Measurements from ENCODE around the gene CCDC13.

CCDC13 gene

GRCh38 chr3:42752441-42752840 lies 20.6 kb downstream of the CCDC13 start:
- Mint-ChIP-seq H3K4me3 (no peak overlapping the region), H3K27me3 (peaks cover 5% of the 10 kb centered on the region), H3K36me3 (no peaks in the 10 kb centered on the region), H3K27ac (no peak overlapping the region), H3K9me3 (no peaks in the 10 kb centered on the region), H3K4me1 (peaks cover 2% of the 10 kb centered on the region)
- DNase-seq (ENCODE audit: low spot score in 2 of 2) (no peak), ATAC-seq (ENCODE audit: low read depth) (no peak)

GRCh38 chr3:42751609-42752008 lies 21.4 kb downstream of the CCDC13 start:
- H3K4me1 Mint-ChIP-seq: peaks cover 2% of the 10 kb centered on the region
- H3K27ac Mint-ChIP-seq: no peak overlapping the region
- H3K9me3 Mint-ChIP-seq: no peaks in the 10 kb centered on the region
- no peak for DNase-seq (ENCODE audit: low spot score in 2 of 2)
- H3K36me3 Mint-ChIP-seq: no peaks in the 10 kb centered on the region
- H3K4me3 Mint-ChIP-seq: no peak overlapping the region
- H3K27me3 Mint-ChIP-seq: peaks cover 3% of the 10 kb centered on the region
- no peak for ATAC-seq (ENCODE audit: low read depth)

- ATAC-seq (ENCODE audit: low read depth): no peak
- no peaks in the 10 kb centered on the region for H3K36me3 Mint-ChIP-seq
- H3K27me3 Mint-ChIP-seq: peaks cover 3% of the 10 kb centered on the region
- no peaks in the 10 kb centered on the region for H3K9me3 Mint-ChIP-seq
- peaks cover 2% of the 10 kb centered on the region for H3K4me1 Mint-ChIP-seq
- no peak overlapping the region for H3K27ac Mint-ChIP-seq
- DNase-seq (ENCODE audit: low spot score in 2 of 2): no peak
- no peak overlapping the region for H3K4me3 Mint-ChIP-seq
Observed at GRCh38 chr3:42750834-42751233, 22.2 kb downstream of the CCDC13 start.

GRCh38 chr3:42749753-42750231 lies 23.3 kb downstream of the CCDC13 start:
- DNase-seq (ENCODE audit: low spot score in 2 of 2) (no peak), ATAC-seq (ENCODE audit: low read depth) (peak; percentile 42)
- H3K9me3 Mint-ChIP-seq: no peaks in the 10 kb centered on the region
- H3K27ac Mint-ChIP-seq: no peak overlapping the region
- H3K27me3 Mint-ChIP-seq: peaks cover 3% of the 10 kb centered on the region
- no peak overlapping the region for H3K4me3 Mint-ChIP-seq
- H3K4me1 Mint-ChIP-seq: peaks cover 2% of the 10 kb centered on the region
- no peaks in the 10 kb centered on the region for H3K36me3 Mint-ChIP-seq

GRCh38 chr3:42749025-42749752 lies 23.9 kb downstream of the CCDC13 start:
- no peak overlapping the region for H3K4me3 Mint-ChIP-seq
- H3K4me1 Mint-ChIP-seq: peaks cover 2% of the 10 kb centered on the region
- no peak overlapping the region for H3K27ac Mint-ChIP-seq

GRCh38 chr3:42747581-42747980 lies 25.5 kb downstream of the CCDC13 start:
- Mint-ChIP-seq H3K27ac (no peak overlapping the region), H3K9me3 (no peaks in the 10 kb centered on the region), H3K4me1 (peaks cover 2% of the 10 kb centered on the region), H3K27me3 (no peaks in the 10 kb centered on the region), H3K36me3 (no peaks in the 10 kb centered on the region), H3K4me3 (no peak overlapping the region)
- DNase-seq (ENCODE audit: low spot score in 2 of 2) (no peak), ATAC-seq (ENCODE audit: low read depth) (no peak)

More at GRCh38 chr3:42749025-42749752, 23.9 kb downstream of the CCDC13 start:
- DNase-seq (ENCODE audit: low spot score in 2 of 2) (no peak), ATAC-seq (ENCODE audit: low read depth) (no peak)
- H3K36me3 Mint-ChIP-seq: no peaks in the 10 kb centered on the region
- H3K27me3 Mint-ChIP-seq: peaks cover 3% of the 10 kb centered on the region
- H3K9me3 Mint-ChIP-seq: no peaks in the 10 kb centered on the region

- peaks cover 2% of the 10 kb centered on the region for H3K4me1 Mint-ChIP-seq
- no peak for DNase-seq (ENCODE audit: low spot score in 2 of 2)
- no peaks in the 10 kb centered on the region for H3K27me3 Mint-ChIP-seq
- no peak for ATAC-seq (ENCODE audit: low read depth)
- no peaks in the 10 kb centered on the region for H3K36me3 Mint-ChIP-seq
- no peak overlapping the region for H3K4me3 Mint-ChIP-seq
- H3K9me3 Mint-ChIP-seq: no peaks in the 10 kb centered on the region
- H3K27ac Mint-ChIP-seq: no peak overlapping the region
Observed at GRCh38 chr3:42746455-42747450, 26.3 kb downstream of the CCDC13 start.

- H3K27me3 Mint-ChIP-seq: no peaks in the 10 kb centered on the region
Observed at GRCh38 chr3:42745776-42746454, 27.1 kb downstream of the CCDC13 start.

GRCh38 chr3:42745291-42745745 lies 27.7 kb downstream of the CCDC13 start:
- Mint-ChIP-seq H3K27me3 (no peaks in the 10 kb centered on the region), H3K27ac (no peak overlapping the region), H3K4me1 (peaks cover 2% of the 10 kb centered on the region), H3K9me3 (no peaks in the 10 kb centered on the region), H3K4me3 (no peak overlapping the region), H3K36me3 (no peaks in the 10 kb centered on the region)
- no peak for DNase-seq (ENCODE audit: low spot score in 2 of 2)
- ATAC-seq (ENCODE audit: low read depth): no peak

More at GRCh38 chr3:42745776-42746454, 27.1 kb downstream of the CCDC13 start:
- H3K27ac Mint-ChIP-seq: no peak overlapping the region
- DNase-seq (ENCODE audit: low spot score in 2 of 2) (no peak), ATAC-seq (ENCODE audit: low read depth) (no peak)
- H3K36me3 Mint-ChIP-seq: no peaks in the 10 kb centered on the region
- H3K9me3 Mint-ChIP-seq: no peaks in the 10 kb centered on the region
- H3K4me3 Mint-ChIP-seq: no peak overlapping the region
- peaks cover 2% of the 10 kb centered on the region for H3K4me1 Mint-ChIP-seq

- H3K9me3 Mint-ChIP-seq: no peaks in the 10 kb centered on the region
- ATAC-seq (ENCODE audit: low read depth) (no peak), DNase-seq (ENCODE audit: low spot score in 2 of 2) (no peak)
- H3K4me3 Mint-ChIP-seq: no peak overlapping the region
- H3K4me1 Mint-ChIP-seq: peaks cover 6% of the 10 kb centered on the region
- H3K27me3 Mint-ChIP-seq: no peaks in the 10 kb centered on the region
- no peaks in the 10 kb centered on the region for H3K36me3 Mint-ChIP-seq
- no peak overlapping the region for H3K27ac Mint-ChIP-seq
Observed at GRCh38 chr3:42743204-42743995, 29.7 kb downstream of the CCDC13 start.

GRCh38 chr3:42742688-42743087 lies 30.4 kb downstream of the CCDC13 start:
- DNase-seq (ENCODE audit: low spot score in 2 of 2) (no peak), ATAC-seq (ENCODE audit: low read depth) (no peak)
- Mint-ChIP-seq H3K27me3 (no peaks in the 10 kb centered on the region), H3K9me3 (no peaks in the 10 kb centered on the region), H3K36me3 (no peaks in the 10 kb centered on the region), H3K27ac (no peak overlapping the region), H3K4me1 (peaks cover 6% of the 10 kb centered on the region), H3K4me3 (no peak overlapping the region)

GRCh38 chr3:42742259-42742658 lies 30.8 kb downstream of the CCDC13 start:
- DNase-seq (ENCODE audit: low spot score in 2 of 2): no peak
- no peak for ATAC-seq (ENCODE audit: low read depth)
- H3K4me3 Mint-ChIP-seq: no peak overlapping the region
- H3K4me1 Mint-ChIP-seq: peaks cover 6% of the 10 kb centered on the region
- no peaks in the 10 kb centered on the region for H3K9me3 Mint-ChIP-seq
- no peaks in the 10 kb centered on the region for H3K27me3 Mint-ChIP-seq
- no peaks in the 10 kb centered on the region for H3K36me3 Mint-ChIP-seq
- H3K27ac Mint-ChIP-seq: no peak overlapping the region

GRCh38 chr3:42741796-42742195 lies 31.3 kb downstream of the CCDC13 start:
- no peak overlapping the region for H3K4me3 Mint-ChIP-seq
- no peaks in the 10 kb centered on the region for H3K27me3 Mint-ChIP-seq
- ATAC-seq (ENCODE audit: low read depth) (no peak), DNase-seq (ENCODE audit: low spot score in 2 of 2) (no peak)
- no peaks in the 10 kb centered on the region for H3K9me3 Mint-ChIP-seq
- H3K36me3 Mint-ChIP-seq: no peaks in the 10 kb centered on the region
- peaks cover 6% of the 10 kb centered on the region for H3K4me1 Mint-ChIP-seq
- H3K27ac Mint-ChIP-seq: no peak overlapping the region

Measured in memory B cell (primary cell).